Small intestine (tissue), 7 donors: ENCODE data around the gene GTF3C5. TPM values are rescaled to one million over a fixed set of nuclear protein-coding genes. Genes with fewer than 3 reads are reported as not detected.

Experiments
- DNase-seq, 2 donors: peaks; one replicate each; pipeline versions ENCODE4 v3.0.0 to v3.0.0-alpha.2; 2013
- FAIRE-seq: peaks from 2 replicates; lab custom pipeline; 2012; peaks lifted over from hg19 to GRCh38; lab: Jason Lieb, UNC
- H3K27ac ChIP-seq, 3 donors: one replicate each; pipeline ENCODE4 v1.5.1; 2013; ENCODE audit warnings: low read length in 2 of 3, mild to moderate bottlenecking in 2 of 3, control low read depth in 1 of 3, inconsistent platforms in 1 of 3, low read depth in 1 of 3, moderate library complexity in 1 of 3
- H3K27me3 ChIP-seq, 3 donors: one replicate each; pipeline ENCODE4 v1.6.1; 2013; ENCODE audit warnings: low read length in 3 of 3, inconsistent platforms in 1 of 3; ENCODE audit not compliant: control insufficient read depth in 3 of 3, insufficient read depth in 3 of 3
- H3K36me3 ChIP-seq, 3 donors: one replicate each; pipeline ENCODE4 v1.6.1; 2013; ENCODE audit warnings: low read length in 3 of 3, inconsistent platforms in 1 of 3, low read depth in 1 of 3, mild to moderate bottlenecking in 1 of 3, moderate library complexity in 1 of 3; ENCODE audit not compliant: control insufficient read depth in 3 of 3, insufficient read depth in 2 of 3
- H3K4me1 ChIP-seq, 3 donors: one replicate each; pipeline ENCODE4 v1.6.1; 2013; ENCODE audit warnings: low read length in 2 of 3, inconsistent platforms in 1 of 3, low read depth in 1 of 3, mild to moderate bottlenecking in 1 of 3, moderate library complexity in 1 of 3; ENCODE audit not compliant: control insufficient read depth in 3 of 3, insufficient read depth in 2 of 3
- H3K4me3 ChIP-seq, 3 donors: one replicate each; pipeline ENCODE4 v1.5.1; 2013; ENCODE audit warnings: low read length in 3 of 3, control low read depth in 1 of 3, inconsistent platforms in 1 of 3, low read depth in 1 of 3, mild to moderate bottlenecking in 1 of 3, moderate library complexity in 1 of 3
- H3K9me3 ChIP-seq, 2 donors: one replicate each; pipeline ENCODE4 v1.6.1; 2013; ENCODE audit warnings: low read depth in 1 of 2, low read length in 1 of 2; ENCODE audit not compliant: control insufficient read depth in 2 of 2, insufficient read depth in 1 of 2
- WGBS, 3 donors: extraction: QIAGEN DNeasy Blood & Tissue Kit; methylation state at CpG; one replicate each; pipeline ENCODE4 v1.1.7; 2013; 5-methylcytosine and 5-hydroxymethylcytosine counted together
- polyA plus RNA-seq, 4 donors: library from polyadenylated mRNA; stranded (reverse) in 3 of 4; unstranded in 1 of 4; fragments of 200-250 nt in 3 of 4; fragments of 120-200 nt in 1 of 4; gene quantifications; one replicate each; pipeline versions ENCODE4 v1.2.1 to v1.2.3, GENCODE V29; 2013
- donor health status: healthy with polysubstance abuse.
- donor health status: control.
- donor health status: control.
- donor health status: Bipolar disorder and iron deficiency.
- donor health status: healthy.

GTF3C5 gene
- polyA plus RNA-seq, 4 donors, result 37.3 to 56.0 (median 51.0) TPM

GRCh38 chr9:133102190-133103021 is 71.6 kb downstream of the GTF3C5 start:
- H3K27me3 ChIP-seq, result no peaks in the 10 kb centered on the region
- H3K9me3 ChIP-seq, result peaks cover 0 to 13% of the 10 kb centered on the region in 2 donors
- 94 to 96% (median 96%) methylated on average over 20 to 21 of the region's 21 CpGs for WGBS, 3 donors
- FAIRE-seq (no peak), DNase-seq (no peak)
- H3K27ac ChIP-seq, result no peak overlapping the region
- H3K36me3 ChIP-seq, result peaks cover 43 to 95% (median 52%) of the 10 kb centered on the region in 3 donors
- H3K4me3 ChIP-seq, result no peak overlapping the region
- H3K4me1 ChIP-seq, result peaks cover 0 to 4% (median 3%) of the 10 kb centered on the region in 3 donors

- DNase-seq (peak; percentile 62 to 69), FAIRE-seq (no peak)
- H3K36me3 ChIP-seq, result peaks cover 42 to 97% (median 61%) of the 10 kb centered on the region in 3 donors
- no peaks in the 10 kb centered on the region for H3K27me3 ChIP-seq
- peaks cover 0 to 6% of the 10 kb centered on the region in 2 donors for H3K9me3 ChIP-seq
- WGBS, 3 donors, result 29 to 47% (median 47%) methylated on average over 14 of the region's 14 CpGs
- peak overlapping the region in 2 of 3 donors; percentile 41 to 42 for H3K27ac ChIP-seq
- H3K4me1 ChIP-seq, result peaks cover 0 to 4% (median 3%) of the 10 kb centered on the region in 3 donors
- H3K4me3 ChIP-seq, result no peak overlapping the region
Observed at GRCh38 chr9:133103183-133103986, 72.6 kb downstream of the GTF3C5 start.

GRCh38 chr9:133103987-133104505 is 73.2 kb downstream of the GTF3C5 start:
- FAIRE-seq (no peak), DNase-seq (no peak)
- Histone ChIP-seq H3K27me3 (no peaks in the 10 kb centered on the region), H3K4me3 (no peak overlapping the region), H3K9me3 (no peaks in the 10 kb centered on the region), H3K27ac (peak overlapping the region in 1 of 3 donors; percentile 42), H3K36me3 (peaks cover 38 to 97% (median 59%) of the 10 kb centered on the region in 3 donors), H3K4me1 (peaks cover 0 to 4% (median 0%) of the 10 kb centered on the region in 3 donors)
- 67 to 84% (median 80%) methylated on average over 11 to 12 of the region's 12 CpGs for WGBS, 3 donors

- DNase-seq (no peak), FAIRE-seq (no peak)
- Histone ChIP-seq H3K9me3 (no peaks in the 10 kb centered on the region), H3K27me3 (no peaks in the 10 kb centered on the region), H3K27ac (no peak overlapping the region), H3K4me3 (no peak overlapping the region), H3K36me3 (peaks cover 35 to 98% (median 53%) of the 10 kb centered on the region in 3 donors), H3K4me1 (peaks cover 0 to 4% (median 0%) of the 10 kb centered on the region in 3 donors)
- WGBS, 3 donors, result 84 to 90% (median 86%) methylated on average over 15 of the region's 15 CpGs
Observed at GRCh38 chr9:133104718-133105460, 74.1 kb downstream of the GTF3C5 start.

DNA sequence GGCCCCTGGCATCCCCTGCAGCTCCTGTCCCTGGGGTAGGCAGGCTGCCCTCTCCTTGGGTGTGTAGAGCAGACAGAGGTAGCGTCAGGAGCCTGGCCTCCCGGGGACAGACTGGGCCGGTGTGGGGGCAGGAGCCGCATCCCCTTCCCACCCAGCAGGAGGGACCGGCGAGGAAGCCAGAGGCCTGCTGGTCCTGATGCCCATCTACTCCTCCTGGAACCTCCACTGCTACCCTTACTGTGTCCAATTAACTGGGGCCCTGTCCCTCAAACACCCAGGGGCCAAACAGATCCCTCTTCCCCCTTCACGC is 74.6 kb downstream of the GTF3C5 start:
- no peak for DNase-seq
- FAIRE-seq, result no peak
- H3K27ac ChIP-seq, result no peak overlapping the region
- no peak overlapping the region for H3K4me3 ChIP-seq
- H3K4me1 ChIP-seq, result peaks cover 0 to 4% (median 0%) of the 10 kb centered on the region in 3 donors
- H3K27me3 ChIP-seq, result no peaks in the 10 kb centered on the region
- H3K36me3 ChIP-seq, result peaks cover 32 to 98% (median 49%) of the 10 kb centered on the region in 3 donors
- no peaks in the 10 kb centered on the region for H3K9me3 ChIP-seq
- 93 to 97% (median 95%) methylated on average over 6 to 7 of the region's 7 CpGs for WGBS, 3 donors

- no peak for FAIRE-seq
- H3K27me3 ChIP-seq, result no peaks in the 10 kb centered on the region
- H3K36me3 ChIP-seq, result peaks cover 28 to 98% (median 39%) of the 10 kb centered on the region in 3 donors
- peaks cover 0 to 4% (median 0%) of the 10 kb centered on the region in 3 donors for H3K4me1 ChIP-seq
- H3K27ac ChIP-seq, result no peak overlapping the region
- DNase-seq, result no peak
- 93 to 95% (median 93%) methylated on average over 17 of the region's 17 CpGs for WGBS, 3 donors
- no peaks in the 10 kb centered on the region for H3K9me3 ChIP-seq
- no peak overlapping the region for H3K4me3 ChIP-seq
Observed at GRCh38 chr9:133106511-133107244, 75.9 kb downstream of the GTF3C5 start.

- Histone ChIP-seq H3K27ac (no peak overlapping the region), H3K36me3 (peaks cover 23 to 98% (median 35%) of the 10 kb centered on the region in 3 donors), H3K9me3 (no peaks in the 10 kb centered on the region), H3K27me3 (no peaks in the 10 kb centered on the region), H3K4me1 (peaks cover 0 to 8% (median 0%) of the 10 kb centered on the region in 3 donors), H3K4me3 (no peak overlapping the region)
- 88 to 95% (median 90%) methylated on average over 13 of the region's 13 CpGs for WGBS, 3 donors
- DNase-seq (no peak), FAIRE-seq (no peak)
Observed at GRCh38 chr9:133107245-133107722, 76.5 kb downstream of the GTF3C5 start.
